Thoracic aorta (tissue), 2 donors: Measurements from ENCODE around the gene SH3BP4. TPM values are rescaled to one million over a fixed set of nuclear protein-coding genes. Genes with fewer than 3 reads are reported as not detected.

Experiments
- ATAC-seq: fragments of 150-250 bp; one replicate; pipeline ENCODE4 v1.8.0; 2017; ENCODE audit warnings: low read depth; ENCODE audit not compliant: insufficient number of reproducible peaks, low FRiP score
- DNase-seq: peaks from one replicate; pipeline ENCODE4 v3.0.0-alpha.2; 2020; ENCODE audit warnings: low spot score
- H3K27ac ChIP-seq, 2 donors: fragments of 200-600 bp; sonication (generic); 1 replicate in 1 of 2; 2 replicates in 1 of 2; pipeline ENCODE4 v1.5.1; 2016; ENCODE audit warnings: mild to moderate bottlenecking in 2 of 2, moderate library complexity in 2 of 2
- H3K27me3 ChIP-seq: fragments of 200-600 bp; sonication (generic); replicated peaks from 2 replicates; pipeline ENCODE4 v1.6.0; 2016; ENCODE audit warnings: mild to moderate bottlenecking; ENCODE audit not compliant: insufficient read depth
- H3K36me3 ChIP-seq: fragments of 200-600 bp; sonication (generic); one replicate; pipeline ENCODE4 v1.5.1; 2016
- H3K4me1 ChIP-seq, 2 donors: fragments of 200-600 bp; sonication (generic); 1 replicate in 1 of 2; 2 replicates in 1 of 2; pipeline versions ENCODE4 v1.5.1 to v1.6.0; 2016; ENCODE audit warnings: low read depth in 2 of 2, mild to moderate bottlenecking in 1 of 2; ENCODE audit not compliant: control insufficient read depth in 1 of 2
- H3K4me3 ChIP-seq: fragments of 200-600 bp; sonication (generic); 2 replicates; pipeline ENCODE4 v1.5.1; 2016; ENCODE audit warnings: mild to moderate bottlenecking
- H3K9me3 ChIP-seq: fragments of 200-600 bp; sonication (generic); 2 replicates; pipeline ENCODE4 v1.5.1; 2016
- total RNA-seq, 2 donors: library from RNA; depleted of rRNA; stranded (reverse); fragments of >200 nt; gene quantifications; one replicate each; pipeline versions ENCODE4 v1.1.0 to v1.2.3, GENCODE V29; 2016
- TF ChIP-seq, protein P1 (sequence below): fragments of 200-600 bp; sonication (generic); IDR thresholded peaks from one replicate; pipeline ENCODE4 v1.5.1; 2019; ENCODE audit warnings: antibody characterized with exemption

The SH3BP4 gene, protein sequence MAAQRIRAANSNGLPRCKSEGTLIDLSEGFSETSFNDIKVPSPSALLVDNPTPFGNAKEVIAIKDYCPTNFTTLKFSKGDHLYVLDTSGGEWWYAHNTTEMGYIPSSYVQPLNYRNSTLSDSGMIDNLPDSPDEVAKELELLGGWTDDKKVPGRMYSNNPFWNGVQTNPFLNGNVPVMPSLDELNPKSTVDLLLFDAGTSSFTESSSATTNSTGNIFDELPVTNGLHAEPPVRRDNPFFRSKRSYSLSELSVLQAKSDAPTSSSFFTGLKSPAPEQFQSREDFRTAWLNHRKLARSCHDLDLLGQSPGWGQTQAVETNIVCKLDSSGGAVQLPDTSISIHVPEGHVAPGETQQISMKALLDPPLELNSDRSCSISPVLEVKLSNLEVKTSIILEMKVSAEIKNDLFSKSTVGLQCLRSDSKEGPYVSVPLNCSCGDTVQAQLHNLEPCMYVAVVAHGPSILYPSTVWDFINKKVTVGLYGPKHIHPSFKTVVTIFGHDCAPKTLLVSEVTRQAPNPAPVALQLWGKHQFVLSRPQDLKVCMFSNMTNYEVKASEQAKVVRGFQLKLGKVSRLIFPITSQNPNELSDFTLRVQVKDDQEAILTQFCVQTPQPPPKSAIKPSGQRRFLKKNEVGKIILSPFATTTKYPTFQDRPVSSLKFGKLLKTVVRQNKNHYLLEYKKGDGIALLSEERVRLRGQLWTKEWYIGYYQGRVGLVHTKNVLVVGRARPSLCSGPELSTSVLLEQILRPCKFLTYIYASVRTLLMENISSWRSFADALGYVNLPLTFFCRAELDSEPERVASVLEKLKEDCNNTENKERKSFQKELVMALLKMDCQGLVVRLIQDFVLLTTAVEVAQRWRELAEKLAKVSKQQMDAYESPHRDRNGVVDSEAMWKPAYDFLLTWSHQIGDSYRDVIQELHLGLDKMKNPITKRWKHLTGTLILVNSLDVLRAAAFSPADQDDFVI
- total RNA-seq: 10 to 100 TPM; 24.0 to 32.4 TPM

DNA sequence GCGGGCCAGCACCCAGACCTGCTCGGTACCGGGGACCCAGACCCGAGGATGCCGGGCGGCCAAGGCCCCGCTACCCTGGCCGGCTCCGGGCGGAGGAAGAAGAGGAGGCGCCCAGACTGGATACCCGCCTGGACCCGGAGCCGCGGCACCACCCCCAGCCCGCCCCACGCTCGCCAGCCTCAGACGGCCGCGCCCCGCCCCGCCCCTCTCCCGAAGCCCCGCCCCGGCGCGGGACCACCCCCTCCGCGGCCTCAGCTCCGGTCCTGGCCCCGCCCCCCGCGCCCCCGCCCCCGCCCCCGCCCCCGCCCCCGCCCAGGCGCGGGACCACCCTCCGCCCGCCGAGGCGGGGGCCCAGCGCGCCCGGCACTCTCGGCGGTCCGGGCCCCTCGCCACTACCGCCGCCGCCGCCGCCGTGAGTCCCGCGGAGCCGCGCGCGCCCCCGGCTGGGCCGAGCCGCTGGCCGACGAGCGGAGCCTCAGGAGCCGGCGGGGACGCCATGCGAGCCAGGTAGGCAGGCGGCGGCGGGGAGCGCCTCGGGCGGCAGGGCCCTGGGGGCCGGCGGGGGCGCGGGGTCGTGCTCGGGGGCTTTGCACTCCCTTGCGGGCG lies at the start of gene SH3BP4:
SH3BP4 (plus strand) TSS at position 354 of the 606 bp plus-strand sequence. CDS start 82,986 bp downstream, outside the sequence.
- peak; percentile 82 for ATAC-seq
- H3K27me3 ChIP-seq: no peaks in the 10 kb centered on the region
- peak within 1 kb of the TSS; percentile 79 to 81 for H3K27ac ChIP-seq
- peaks cover 0 to 28% of the 10 kb centered on the region in 2 donors for H3K4me1 ChIP-seq
- TF ChIP-seq, protein P1, sequence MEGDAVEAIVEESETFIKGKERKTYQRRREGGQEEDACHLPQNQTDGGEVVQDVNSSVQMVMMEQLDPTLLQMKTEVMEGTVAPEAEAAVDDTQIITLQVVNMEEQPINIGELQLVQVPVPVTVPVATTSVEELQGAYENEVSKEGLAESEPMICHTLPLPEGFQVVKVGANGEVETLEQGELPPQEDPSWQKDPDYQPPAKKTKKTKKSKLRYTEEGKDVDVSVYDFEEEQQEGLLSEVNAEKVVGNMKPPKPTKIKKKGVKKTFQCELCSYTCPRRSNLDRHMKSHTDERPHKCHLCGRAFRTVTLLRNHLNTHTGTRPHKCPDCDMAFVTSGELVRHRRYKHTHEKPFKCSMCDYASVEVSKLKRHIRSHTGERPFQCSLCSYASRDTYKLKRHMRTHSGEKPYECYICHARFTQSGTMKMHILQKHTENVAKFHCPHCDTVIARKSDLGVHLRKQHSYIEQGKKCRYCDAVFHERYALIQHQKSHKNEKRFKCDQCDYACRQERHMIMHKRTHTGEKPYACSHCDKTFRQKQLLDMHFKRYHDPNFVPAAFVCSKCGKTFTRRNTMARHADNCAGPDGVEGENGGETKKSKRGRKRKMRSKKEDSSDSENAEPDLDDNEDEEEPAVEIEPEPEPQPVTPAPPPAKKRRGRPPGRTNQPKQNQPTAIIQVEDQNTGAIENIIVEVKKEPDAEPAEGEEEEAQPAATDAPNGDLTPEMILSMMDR: no peak
- H3K4me3 ChIP-seq: peak within 1 kb of the TSS; percentile 93
- no peaks in the 10 kb centered on the region for H3K36me3 ChIP-seq
- peak; percentile 40 for DNase-seq
- no peaks in the 10 kb centered on the region for H3K9me3 ChIP-seq

DNA sequence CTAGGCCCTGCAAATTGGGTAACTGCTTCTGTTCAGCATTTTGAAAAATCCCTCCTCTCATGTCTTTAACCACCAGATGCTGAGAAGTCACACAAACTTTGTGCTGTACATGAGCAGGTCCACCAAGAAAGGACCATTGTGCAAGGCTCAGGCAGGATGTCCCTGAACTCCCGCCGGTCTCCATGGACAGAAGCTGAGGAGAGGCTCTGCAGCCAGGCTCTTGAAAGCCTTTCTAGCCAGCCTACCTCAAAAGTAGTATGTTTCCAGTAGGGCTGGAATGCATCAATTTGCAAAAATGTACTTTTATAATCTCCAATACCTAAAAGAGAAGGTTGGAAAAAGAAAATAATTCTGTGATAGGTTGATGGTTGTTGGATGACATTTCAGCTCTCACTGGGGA lies 47.0 kb upstream of the SH3BP4 start:
- H3K36me3 ChIP-seq: no peaks in the 10 kb centered on the region
- no peak for ATAC-seq
- DNase-seq: no peak
- no peak overlapping the region for H3K27ac ChIP-seq
- TF ChIP-seq, protein P1: no peak
- H3K27me3 ChIP-seq: no peaks in the 10 kb centered on the region
- no peak overlapping the region for H3K4me3 ChIP-seq
- H3K4me1 ChIP-seq: no peaks in the 10 kb centered on the region
- no peaks in the 10 kb centered on the region for H3K9me3 ChIP-seq

DNA sequence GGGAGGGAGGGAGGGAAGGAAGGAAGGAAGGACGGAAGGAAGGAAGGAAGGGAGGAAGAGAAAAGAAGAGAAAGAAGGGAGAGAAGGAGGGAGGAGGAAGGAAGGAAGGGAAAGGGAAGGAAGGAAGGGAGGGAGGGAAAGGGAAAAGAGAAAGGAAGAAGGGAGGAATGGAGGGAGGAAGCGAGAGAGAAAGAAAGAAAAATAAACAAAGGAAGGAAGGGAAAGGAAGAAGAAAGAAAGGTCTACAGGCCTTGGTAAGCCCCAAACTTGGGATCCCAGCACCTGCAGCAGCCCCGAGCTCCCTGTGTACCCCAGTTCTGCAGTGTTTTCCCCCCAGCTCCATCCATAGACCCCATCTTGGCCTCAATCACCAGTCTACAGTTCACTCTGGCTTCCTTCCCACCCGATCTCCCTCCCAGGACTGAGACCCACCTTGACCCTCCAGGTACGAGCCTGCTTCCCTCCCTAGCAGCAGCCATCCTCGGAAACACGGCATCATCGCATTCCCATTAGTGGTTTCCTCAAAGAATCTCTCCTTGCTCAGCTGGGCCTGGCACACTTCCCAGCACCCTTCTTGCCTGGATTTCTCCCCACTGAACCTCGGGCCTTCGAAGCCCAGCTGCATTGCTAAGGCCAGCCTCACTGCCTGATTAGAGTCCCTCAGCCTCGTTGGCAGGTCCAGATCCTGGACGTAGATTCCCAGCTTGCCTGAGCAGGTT lies 46.1 kb upstream of the SH3BP4 start:
- TF ChIP-seq, protein P1: no peak

DNA sequence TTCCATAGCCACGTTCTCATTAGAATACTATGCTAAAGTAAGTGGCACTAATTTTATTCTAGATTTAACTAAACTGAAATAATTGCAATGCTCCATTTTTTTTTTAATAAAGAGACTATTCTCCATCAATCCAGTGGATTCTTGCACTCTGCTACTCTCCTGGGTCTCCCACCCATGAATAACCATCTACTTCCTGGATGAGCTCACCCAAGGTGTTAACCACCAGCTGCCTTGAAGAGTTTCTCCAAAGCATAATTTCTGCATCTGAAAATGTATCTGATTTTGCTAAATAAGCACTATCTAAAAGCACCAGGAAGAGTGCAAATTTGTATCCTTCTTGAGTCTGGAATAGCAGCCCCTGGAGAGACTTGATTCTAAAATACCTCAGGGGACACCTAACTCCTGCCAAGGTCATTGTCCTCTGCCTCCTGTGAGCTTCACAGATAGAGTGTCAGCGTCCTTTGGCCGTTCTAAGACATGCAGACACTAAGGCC lies 41.6 kb upstream of the SH3BP4 start:
- Histone ChIP-seq H3K9me3 (no peaks in the 10 kb centered on the region), H3K27ac (no peak overlapping the region), H3K4me3 (no peak overlapping the region), H3K4me1 (no peaks in the 10 kb centered on the region), H3K27me3 (no peaks in the 10 kb centered on the region), H3K36me3 (no peaks in the 10 kb centered on the region)
- ATAC-seq (no peak), DNase-seq (no peak)
- TF ChIP-seq, protein P1: no peak

More for the DNA sequence above, 46.1 kb upstream of the SH3BP4 start:
- no peak for ATAC-seq
- no peaks in the 10 kb centered on the region for H3K27me3 ChIP-seq
- no peak overlapping the region for H3K4me3 ChIP-seq
- H3K4me1 ChIP-seq: no peaks in the 10 kb centered on the region
- no peak overlapping the region for H3K27ac ChIP-seq
- no peaks in the 10 kb centered on the region for H3K36me3 ChIP-seq
- no peaks in the 10 kb centered on the region for H3K9me3 ChIP-seq
- DNase-seq: no peak
